Measurements from ENCODE around the gene HCRT.

GRCh38 chr17:42184713-42185620 lies at the start of gene HCRT:
- TF ChIP-seq CTCF (IDR thresholded peaks at IDR 0.05): no peak
- TF ChIP-seq POLR2AphosphoS5 (IDR thresholded peaks at IDR 0.05): no peak
